HS-27A (cell line): Measurements from ENCODE around the gene ELANE.
"Not testable (repeated sequence)": the region's sequence is repeated elsewhere in the genome, so short reads cannot be mapped to it uniquely, and the experiment has no call there.

Experiments used
- DNase-seq: peaks from one replicate; pipeline ENCODE4 v3.0.0-alpha.2; 2012; ENCODE audit warnings: low read depth, missing footprints

ELANE gene

DNA sequence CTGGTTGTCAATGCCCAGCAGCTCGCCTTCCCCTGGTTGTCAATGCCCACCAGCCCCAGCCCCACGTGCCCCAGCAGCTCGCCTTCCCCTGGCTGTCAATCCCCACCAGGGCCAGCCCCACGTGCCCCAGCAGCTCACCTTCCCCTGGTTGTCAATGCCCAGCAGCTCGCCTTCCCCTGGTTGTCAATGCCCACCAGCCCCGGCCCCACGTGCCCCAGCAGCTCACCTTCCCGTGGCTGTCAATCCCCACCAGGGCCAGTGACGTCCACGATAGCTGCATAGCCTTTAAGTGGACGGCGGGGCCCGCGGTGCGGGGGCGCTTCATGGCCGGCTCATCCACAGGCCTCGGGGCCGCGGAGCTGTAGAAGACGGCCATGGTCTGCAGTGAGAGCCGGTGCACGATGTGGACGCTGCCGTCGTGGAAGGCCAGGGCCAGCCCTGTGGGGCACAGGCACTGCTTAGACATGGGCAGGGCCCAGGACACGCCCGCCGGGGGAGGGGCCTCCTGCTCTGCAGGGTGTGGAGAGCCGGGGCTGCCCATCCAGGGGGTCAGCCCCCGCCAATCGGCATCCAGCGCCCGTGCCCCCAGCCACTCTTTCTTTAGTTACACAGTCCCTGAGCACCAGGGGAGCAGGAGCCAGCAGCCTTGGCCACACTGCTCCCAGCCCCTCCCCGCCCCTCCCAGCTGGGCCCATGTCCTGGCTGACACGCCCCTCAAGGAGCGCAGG, 27.8 kb downstream of the ELANE start:
- no peak for DNase-seq

DNA sequence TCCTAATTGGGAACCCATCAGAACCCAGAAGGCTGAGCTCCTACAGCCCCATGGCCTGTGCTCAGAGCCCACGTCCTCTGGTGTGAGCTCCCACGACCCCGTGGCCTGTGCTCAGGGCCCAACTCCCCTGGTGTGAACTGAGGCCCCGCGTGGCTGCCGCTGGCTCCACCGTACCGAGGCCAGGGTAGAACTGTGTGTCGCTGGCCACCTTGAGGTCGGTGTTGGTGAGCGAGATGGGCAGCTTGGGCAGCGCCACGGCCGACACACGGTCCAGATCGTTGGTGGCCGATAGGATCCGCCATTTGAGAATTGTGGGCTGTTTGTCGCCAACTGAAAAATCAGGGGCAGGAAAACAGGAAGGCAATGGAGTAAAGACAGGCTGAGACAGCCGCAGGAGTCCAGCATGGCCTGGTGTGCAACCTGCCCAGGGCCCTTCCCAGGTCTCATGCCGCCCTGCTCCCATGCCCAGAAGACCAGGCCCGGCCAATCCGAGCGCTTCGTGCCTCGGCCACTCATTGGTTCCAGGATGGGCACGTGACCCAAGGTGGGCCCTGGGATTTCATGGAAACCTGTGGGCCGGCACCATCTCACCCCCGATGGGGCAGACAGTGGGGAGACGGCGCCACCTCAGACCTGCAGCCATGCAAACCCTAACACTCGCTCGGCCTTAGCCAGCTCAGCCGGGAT, 29.4 kb downstream of the ELANE start:
- no peak for DNase-seq

DNA sequence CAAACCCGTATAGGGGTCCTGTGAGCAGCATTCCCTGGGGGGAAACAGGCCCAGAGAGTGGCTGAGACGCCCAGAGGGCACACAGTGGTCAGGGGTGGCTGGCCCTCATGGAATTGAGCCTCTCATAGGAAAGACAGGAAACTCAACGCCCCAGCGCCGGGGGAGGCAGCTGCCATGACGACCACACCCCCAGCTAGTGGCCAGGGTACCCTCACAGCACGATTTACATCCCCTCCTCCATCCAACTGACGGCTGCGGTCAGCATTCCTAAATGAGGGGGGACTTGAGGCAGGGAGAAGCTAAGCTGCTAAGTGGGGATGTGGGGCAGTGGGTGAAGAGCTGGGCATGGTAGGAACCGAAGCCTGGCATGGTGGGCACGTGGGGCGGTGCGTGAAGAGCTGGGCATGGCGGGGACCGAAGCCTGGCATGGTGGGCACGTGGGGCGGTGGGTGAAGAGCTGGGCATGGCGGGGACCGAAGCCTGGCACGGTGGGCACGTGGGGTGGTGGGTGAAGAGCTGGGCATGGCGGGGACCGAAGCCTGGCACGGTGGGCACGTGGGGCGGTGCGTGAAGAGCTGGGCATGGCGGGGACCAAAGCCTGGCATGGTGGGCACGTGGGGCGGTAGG, 30.9 kb downstream of the ELANE start:
- no peak for DNase-seq

GRCh38 chr19:883661-884211, 31.6 kb downstream of the ELANE start:
- DNase-seq, result no peak

DNA sequence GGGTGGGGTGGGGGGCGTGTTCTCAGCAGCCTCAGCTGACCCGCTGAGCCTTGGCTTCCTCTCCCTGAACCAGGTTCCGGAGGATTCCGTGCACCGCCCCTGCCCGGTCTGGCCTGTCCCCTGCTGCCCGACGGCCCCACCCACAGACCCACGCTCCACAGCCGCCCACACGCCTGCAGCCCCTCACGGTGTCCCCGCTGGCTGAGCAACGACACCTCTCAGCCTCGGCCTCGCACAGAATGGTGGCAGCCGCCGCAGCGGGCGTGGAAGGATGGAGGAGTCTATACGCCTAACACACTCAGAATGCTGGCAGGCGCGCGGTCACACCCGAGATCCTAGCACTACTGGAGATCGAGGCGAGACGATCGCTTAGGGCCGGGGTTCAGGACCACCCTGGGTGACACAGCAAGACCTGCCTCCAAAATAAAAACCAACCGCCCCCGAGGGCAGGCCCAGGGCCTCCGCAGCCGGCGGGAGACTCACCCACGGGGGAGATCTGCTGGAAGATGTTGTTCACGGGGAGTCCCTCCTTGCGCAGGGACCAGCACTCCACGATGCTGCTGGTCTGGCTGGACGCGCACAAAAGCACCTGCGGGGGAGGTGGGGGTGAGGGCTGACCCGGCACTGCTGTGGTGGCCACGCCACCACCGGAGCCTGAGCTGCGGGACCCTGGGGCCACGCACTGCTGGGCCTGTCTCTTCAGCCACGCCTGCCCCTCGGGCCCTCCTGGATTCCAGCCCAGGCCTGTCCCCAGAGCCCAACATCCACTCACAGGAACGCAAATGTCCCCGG, 32.5 kb downstream of the ELANE start:
- no peak for DNase-seq

DNA sequence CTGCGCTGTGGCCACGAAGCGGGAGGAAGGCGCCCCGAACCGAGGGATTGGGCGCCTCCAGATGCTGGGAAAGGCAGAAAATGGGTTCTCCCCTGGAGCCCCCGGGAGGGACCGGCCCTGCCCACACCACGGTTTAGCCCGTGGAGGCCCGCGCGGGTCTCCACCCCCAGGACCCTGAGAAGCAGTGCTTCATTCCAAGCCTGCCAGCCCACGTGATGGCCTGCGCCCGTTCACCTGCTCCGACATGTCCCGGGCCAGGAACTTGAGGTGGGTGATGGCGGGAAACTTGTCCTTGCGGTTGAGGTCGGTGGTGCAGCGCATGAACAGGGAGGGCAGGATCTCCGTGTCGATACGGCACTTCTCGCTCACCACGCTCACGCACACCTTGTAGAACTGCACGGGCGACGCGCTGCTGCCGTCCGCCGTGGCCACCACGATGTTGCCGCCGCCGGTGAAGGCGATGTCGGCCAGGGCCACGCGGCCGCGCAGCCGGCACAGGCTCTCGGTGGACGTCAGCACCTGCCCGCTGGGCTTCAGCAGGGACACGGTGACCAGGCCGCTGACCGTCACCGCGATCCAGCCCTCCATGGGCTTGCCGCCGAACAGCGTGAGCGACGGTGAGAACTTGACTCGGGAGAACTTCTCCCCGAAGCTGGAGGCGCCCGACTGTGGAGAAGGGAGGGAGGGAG, 33.6 kb downstream of the ELANE start:
- no peak for DNase-seq

DNA sequence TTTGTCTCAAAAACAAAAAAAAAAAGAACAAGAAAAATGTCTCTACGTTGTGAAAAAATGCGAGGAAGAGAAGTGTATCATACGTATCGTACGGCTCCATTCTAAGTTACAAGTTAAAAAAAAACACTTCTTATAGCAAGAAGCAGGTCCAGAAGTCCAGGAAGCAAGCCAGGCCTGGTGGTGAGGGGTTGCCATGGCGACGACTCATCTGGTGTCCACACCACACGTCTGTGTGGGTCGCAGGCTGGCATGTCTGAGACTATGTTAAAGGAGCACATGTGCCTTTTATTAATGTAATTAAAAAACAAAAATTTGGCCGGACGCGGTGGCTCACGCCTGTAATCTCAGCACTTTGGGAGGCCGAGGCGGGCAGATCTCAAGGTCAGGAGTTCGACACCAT, 35.0 kb downstream of the ELANE start:
- DNase-seq, result no peak

DNA sequence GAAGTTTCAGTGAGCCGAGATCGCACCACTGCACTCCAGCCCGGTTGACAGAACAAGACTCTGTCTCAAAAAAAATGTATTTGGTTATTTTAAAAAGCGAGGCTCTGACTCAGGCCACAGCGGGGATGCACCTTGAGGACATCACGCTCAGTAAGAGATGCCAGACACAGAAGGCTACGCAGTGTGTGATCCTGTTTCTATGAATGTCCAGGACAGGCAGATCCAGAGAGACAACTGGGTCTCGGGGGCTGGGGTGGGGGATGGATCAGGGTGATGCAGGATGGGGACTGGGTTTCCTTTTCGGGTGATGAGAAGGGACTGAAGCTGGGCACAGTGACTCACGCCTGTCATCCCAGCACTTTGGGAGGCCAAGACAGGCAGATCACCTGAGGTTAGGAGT, 35.5 kb downstream of the ELANE start:
- no peak for DNase-seq

DNA sequence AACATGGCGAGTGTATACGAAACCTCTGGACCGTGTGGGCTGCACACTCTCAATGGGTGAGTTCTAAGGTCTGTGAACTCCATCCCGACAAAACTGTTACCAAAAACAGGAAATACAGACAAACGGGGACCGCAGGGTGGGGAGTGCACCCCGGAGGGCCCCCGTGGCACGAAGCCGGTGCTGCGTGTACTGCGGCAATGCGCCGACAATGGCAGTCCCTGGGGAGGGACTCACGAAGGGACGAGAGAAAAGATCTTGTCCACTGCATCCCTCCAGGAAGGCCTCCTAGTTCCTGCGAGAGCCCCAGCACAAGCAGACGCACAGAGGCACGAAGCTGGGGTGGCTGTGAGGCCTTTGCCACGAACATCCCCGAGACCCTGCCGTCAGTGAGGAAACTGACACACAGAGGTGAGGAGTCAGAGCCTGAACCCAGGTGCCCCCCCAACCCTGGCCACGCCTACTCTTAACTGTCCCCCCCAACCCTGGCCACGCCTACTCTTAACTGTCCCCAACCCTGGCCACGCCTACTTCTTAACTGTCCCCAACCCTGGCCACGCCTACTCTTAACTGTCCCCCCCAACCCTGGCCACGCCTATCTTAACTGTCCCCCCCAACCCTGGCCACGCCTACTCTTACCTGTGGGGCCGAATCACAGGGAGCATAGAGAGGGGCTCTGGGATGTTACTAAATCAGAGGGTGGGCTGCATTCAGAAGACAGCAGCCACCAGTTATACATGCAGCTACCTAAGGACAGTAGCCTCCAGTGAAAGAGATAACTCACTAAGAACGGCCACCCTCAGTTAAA, 36.7 kb downstream of the ELANE start:
- DNase-seq, result no peak

- DNase-seq, result no peak
Observed at GRCh38 chr19:889662-890295, 37.7 kb downstream of the ELANE start.

- DNase-seq, result no peak
Observed at GRCh38 chr19:890831-891230, 38.7 kb downstream of the ELANE start.

- DNase-seq, result not testable (repeated sequence)
Observed at GRCh38 chr19:891421-892200, 39.5 kb downstream of the ELANE start.

DNA sequence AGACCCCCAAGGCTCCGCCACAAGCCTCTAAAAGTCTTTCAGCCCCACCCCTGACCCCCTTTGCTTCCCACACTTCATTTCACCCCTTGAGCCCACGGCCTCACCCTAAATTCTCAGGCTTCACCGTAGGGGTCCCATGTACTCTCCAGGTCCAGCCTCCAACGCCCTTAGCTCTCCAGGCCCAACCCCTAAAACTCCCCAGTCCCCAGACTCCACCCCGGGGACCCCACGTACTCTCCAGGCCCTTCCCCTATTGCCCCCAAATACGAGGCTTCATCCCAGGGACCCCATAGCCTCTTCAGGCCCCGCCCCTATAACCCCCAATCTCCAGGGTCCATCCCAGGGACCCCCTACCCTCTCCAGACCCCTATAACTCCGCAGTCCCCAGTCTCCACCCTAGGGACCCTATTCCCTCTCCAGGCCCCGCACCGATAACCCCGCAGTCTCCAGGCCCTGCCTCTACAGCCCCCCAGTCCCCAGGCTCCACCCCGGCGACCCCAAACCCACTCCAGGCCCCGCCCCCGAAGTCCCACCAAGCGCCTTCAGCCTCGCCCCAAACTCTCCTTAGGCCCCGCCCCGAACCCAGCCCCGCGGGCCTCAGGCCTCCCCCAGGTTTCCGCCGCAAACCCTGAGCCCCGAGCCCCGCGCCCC, 40.3 kb downstream of the ELANE start:
- no peak for DNase-seq

DNA sequence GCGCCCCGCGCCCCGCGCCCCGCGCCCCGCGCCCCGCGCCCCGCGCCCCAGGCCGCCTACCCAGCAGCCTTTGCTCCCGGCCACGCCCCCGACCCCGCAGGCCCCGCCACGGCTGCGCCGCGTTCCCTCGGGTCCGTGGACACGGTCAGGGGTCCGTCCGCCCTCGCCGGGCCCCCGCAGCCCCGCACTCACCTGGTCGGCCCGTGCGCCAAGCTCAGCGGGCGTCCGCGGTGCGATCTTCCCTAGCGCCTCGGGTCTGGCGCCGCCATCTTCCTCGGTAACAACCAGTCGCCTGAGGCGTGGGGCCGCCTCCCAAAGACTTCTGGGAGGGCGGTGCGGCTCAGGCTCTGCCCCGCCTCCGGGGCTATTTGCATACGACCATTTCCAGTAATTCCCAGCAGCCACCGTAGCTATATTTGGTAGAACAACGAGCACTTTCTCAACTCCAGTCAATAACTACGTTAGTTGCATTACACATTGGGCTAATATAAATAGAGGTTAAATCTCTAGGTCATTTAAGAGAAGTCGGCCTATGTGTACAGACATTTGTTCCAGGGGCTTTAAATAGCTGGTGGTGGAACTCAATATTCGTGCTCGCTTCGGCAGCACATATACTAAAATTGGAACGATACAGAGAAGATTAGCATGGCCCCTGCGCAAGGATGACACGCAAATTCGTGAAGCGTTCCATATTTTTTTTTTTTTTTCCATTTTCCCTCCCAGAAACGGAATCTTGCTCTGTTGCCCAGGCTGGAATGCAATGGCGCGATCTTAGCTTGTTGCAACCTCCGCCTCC, 41.0 kb downstream of the ELANE start, which contains the start of the genes MED16 and RNU6-9:
Gene MED16 (minus strand): TSS at position 294 of the 796 bp plus-strand sequence. CDS start 2,056 bp downstream, outside the sequence.
Gene RNU6-9 (plus strand): TSS at position 591 of the 796 bp plus-strand sequence.
- DNase-seq, result peak; percentile 81

- DNase-seq, result no peak
Observed at GRCh38 chr19:896434-896833, 44.3 kb downstream of the ELANE start.

DNA sequence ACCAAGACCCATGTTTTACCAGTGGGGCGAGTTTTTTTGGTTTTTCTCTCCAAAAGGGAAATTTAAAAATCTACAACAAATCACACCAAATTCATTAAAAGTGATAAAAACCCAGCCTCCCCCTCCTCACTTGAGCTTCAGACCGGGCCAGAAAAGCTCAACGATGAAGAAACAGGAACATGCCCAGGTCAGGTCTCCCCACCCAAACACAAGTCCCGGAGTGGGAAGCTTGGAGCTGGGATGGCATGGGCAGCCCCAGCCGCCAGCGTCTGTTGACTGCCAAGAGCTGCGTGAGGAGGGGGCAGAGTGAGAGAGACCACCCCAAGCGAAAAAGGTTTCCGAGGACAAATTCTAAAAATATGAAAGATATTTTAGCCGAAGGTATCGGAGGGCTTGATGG, 44.9 kb downstream of the ELANE start:
- DNase-seq, result no peak

GRCh38 chr19:897442-898039, 45.4 kb downstream of the ELANE start:
- no peak for DNase-seq
